PFSK-1 (cell line): ENCODE data around the gene ZNF804B.

Experiments used
- FOXP2 ChIP-seq: optimal IDR thresholded peaks from 2 replicates; pipeline ENCODE3; 2011; ENCODE audit warnings: borderline replicate concordance, control low read depth, inconsistent platforms; ENCODE audit not compliant: insufficient read depth; ENCODE audit errors: extremely low read length, extremely low read depth
- POLR2AphosphoS5 ChIP-seq: IDR thresholded peaks from 2 replicates; pipeline ENCODE4 v1.6.1; 2012; ENCODE audit warnings: low read depth, mild to moderate bottlenecking, control low read depth, low read length, moderate library complexity
- SIN3A ChIP-seq: IDR thresholded peaks from 2 replicates; pipeline ENCODE4 v1.6.1; 2012; ENCODE audit warnings: mild to moderate bottlenecking, low read length, moderate library complexity, borderline replicate concordance; ENCODE audit not compliant: insufficient read depth
- TAF1 ChIP-seq: IDR thresholded peaks from 2 replicates; pipeline ENCODE4 v1.6.1; 2012; ENCODE audit warnings: low read length, control low read depth, borderline replicate concordance; ENCODE audit not compliant: insufficient read depth
- TF ChIP-seq, protein P1 (sequence below), 2 experiments: IDR thresholded peaks; 2 replicates each; pipeline versions ENCODE4 v1.6.1 to v1.8.0; 2011 to 2012; ENCODE audit warnings: low read depth in 2 of 2, low read length in 2 of 2, control low read depth in 1 of 2, inconsistent platforms in 1 of 2, mild to moderate bottlenecking in 1 of 2, moderate library complexity in 1 of 2; ENCODE audit not compliant: insufficient read depth in 1 of 2

ZNF804B gene

DNA sequence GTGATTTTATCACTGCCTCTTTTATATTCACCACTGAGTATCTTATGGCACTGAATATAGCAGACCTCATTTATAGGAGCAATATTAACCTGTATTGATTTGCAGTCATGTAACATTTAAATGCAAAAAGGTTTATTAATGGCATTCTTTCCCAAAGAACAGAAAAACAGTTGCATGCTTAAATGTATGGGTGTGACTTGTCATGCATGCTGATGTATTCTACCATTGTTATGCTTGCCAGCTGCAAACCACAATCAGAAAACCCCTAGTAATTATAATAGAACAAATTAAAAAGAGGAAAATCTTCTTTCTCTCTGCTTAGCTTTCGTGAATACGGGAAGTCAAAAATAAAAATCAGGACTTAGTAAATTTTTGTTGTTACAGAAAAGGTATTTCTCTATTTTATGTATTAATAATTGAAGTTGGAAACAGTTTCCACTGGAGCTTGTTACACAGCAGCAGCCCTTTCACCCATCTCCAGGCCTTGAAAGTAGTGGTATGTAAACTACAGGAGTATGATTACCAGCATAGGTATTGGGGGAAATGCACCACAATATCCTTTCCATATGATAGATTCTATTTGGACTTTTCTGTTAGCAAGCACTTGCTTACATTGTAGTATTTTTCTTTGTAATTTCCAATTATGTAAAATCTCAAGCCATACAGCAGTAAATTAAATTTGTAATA lies 183.5 kb downstream of the ZNF804B start:
- TF ChIP-seq FOXP2 (no peak), POLR2AphosphoS5 (no peak), TAF1 (no peak), SIN3A (no peak)
- TF ChIP-seq, protein P1, sequence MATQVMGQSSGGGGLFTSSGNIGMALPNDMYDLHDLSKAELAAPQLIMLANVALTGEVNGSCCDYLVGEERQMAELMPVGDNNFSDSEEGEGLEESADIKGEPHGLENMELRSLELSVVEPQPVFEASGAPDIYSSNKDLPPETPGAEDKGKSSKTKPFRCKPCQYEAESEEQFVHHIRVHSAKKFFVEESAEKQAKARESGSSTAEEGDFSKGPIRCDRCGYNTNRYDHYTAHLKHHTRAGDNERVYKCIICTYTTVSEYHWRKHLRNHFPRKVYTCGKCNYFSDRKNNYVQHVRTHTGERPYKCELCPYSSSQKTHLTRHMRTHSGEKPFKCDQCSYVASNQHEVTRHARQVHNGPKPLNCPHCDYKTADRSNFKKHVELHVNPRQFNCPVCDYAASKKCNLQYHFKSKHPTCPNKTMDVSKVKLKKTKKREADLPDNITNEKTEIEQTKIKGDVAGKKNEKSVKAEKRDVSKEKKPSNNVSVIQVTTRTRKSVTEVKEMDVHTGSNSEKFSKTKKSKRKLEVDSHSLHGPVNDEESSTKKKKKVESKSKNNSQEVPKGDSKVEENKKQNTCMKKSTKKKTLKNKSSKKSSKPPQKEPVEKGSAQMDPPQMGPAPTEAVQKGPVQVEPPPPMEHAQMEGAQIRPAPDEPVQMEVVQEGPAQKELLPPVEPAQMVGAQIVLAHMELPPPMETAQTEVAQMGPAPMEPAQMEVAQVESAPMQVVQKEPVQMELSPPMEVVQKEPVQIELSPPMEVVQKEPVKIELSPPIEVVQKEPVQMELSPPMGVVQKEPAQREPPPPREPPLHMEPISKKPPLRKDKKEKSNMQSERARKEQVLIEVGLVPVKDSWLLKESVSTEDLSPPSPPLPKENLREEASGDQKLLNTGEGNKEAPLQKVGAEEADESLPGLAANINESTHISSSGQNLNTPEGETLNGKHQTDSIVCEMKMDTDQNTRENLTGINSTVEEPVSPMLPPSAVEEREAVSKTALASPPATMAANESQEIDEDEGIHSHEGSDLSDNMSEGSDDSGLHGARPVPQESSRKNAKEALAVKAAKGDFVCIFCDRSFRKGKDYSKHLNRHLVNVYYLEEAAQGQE (IDR thresholded peaks at IDR 0.05; ENCODE audit: insufficient read depth in 1 of 2, low read depth in 2 of 2, low read length in 2 of 2) = no peak

DNA sequence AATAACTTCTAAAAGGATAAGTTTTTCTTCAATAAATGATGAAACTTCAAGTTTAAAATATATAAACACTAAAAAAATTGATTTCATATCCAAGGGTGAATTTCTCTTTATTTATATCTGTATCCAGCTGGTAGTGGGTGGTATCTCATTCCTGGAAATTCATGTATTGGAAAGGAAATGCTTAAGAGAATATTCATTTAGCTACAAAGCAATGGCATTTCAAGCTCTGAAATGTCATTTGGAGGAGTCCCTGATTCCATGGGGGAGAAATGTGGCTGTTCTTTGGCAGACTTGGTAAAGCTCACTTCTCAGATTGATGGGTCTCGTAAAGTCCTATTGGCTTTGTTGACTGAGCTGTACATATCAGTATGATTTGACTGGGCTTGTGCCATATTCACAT lies 192.3 kb downstream of the ZNF804B start:
- TF ChIP-seq POLR2AphosphoS5 (no peak), SIN3A (no peak), FOXP2 (no peak), TAF1 (no peak)
- TF ChIP-seq, protein P1 (IDR thresholded peaks at IDR 0.05; ENCODE audit: insufficient read depth in 1 of 2, low read depth in 2 of 2, low read length in 2 of 2) = no peak

DNA sequence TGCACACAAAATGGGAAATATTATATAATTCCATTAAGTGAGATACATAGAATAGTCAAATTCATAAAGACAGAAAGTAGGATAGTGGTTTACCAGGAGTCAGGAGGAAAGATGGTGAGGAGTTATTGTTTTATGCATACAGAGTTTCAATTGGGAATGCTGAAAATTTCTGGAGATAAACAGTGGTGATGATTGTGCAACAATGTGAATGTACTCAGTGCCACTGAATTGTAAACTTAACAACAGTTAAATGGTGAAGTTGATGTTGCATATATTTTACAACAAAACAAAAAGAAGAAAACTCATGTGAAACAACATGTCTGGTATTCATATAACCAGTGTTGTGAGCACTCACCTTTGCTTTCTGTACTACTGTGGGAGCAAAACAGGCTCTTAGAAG lies 204.9 kb downstream of the ZNF804B start:
- TF ChIP-seq SIN3A (no peak), TAF1 (no peak), POLR2AphosphoS5 (no peak), FOXP2 (no peak)
- TF ChIP-seq, protein P1 (IDR thresholded peaks at IDR 0.05; ENCODE audit: insufficient read depth in 1 of 2, low read depth in 2 of 2, low read length in 2 of 2) = no peak

DNA sequence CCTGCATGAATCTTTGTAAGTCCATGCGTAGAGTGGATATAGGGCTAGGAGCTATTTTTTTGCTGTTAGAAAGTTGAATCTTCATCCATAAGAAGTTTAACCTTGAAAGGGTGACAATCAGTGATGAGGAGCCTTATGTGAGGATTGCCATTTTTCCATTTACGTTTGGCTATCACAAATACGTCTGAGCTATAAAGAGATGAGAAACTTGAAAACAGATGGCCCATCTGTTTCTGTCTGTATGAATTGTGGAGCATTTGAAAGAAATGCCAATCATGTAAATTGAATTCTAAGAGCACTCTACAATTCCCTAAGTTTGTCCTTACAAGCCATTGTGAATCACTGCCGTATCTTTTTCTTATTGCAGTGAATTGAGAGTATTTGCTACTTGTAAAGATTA lies 205.9 kb downstream of the ZNF804B start:
- no peak for TF ChIP-seq TAF1
- TF ChIP-seq FOXP2 = no peak
- no peak for TF ChIP-seq POLR2AphosphoS5

DNA sequence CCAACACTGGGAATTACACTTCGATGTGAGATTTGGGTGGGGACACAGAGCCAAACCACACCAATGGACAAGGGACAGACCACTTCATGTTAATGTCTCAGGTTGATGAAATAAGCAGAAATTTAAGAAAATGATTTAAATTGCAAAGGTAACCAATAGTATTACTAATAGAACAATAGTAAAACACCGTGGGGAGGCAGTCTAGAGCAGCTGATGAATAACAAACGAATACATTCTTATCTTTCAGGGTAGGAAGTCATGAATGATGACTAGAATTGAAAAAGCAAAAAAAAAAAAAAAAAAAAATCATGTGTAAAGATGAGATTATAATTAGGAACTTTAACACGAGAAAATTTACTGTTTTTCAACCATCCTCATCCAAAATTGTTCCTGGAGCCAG lies 207.9 kb downstream of the ZNF804B start:
- TF ChIP-seq FOXP2 (no peak), POLR2AphosphoS5 (no peak), SIN3A (no peak)
- TF ChIP-seq, protein P1 (IDR thresholded peaks at IDR 0.05; ENCODE audit: insufficient read depth in 1 of 2, low read depth in 2 of 2, low read length in 2 of 2) = no peak

DNA sequence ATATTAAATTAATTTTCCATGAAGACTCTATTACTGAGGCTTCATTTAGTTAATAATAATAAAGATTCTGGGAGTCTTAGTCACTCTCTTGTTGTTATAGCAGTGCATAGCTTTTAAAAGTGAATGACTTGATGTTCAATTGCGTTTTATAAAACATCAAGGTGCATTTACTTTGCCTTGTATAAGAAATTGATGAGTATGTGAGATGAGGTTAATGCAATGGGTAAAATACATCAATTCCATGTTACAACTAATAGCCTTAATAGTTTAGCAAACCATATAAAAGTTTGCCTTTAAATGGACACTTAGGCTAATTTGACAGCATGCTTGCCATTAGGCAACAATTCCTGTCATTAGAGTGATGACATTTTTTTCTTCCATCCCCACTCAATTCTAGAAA lies 209.7 kb downstream of the ZNF804B start:
- TF ChIP-seq SIN3A = no peak
- TF ChIP-seq TAF1 = no peak
- TF ChIP-seq POLR2AphosphoS5 = no peak
